GM18517 (cell line): ENCODE data around the gene EMSY.
A peak's percentile ranks its signal among the peaks of the same experiment; 100 is the strongest.
"Not testable (repeated sequence)": the region's sequence is repeated elsewhere in the genome, so short reads cannot be mapped to it uniquely, and the experiment has no call there.

Experiments
- ATAC-seq: cut with Tn5 transposase; IDR thresholded peaks from one replicate; pipeline ENCODE4 v1.9.1; 2021; ENCODE audit warnings: mild to moderate bottlenecking, moderate library complexity; ENCODE audit not compliant: unreplicated experiment

Gene EMSY

GRCh38 chr11:76444384-76445120, at the start of gene EMSY:
EMSY (plus strand) TSS chr11:76445018; CDS start chr11:76446939, 1,921 bp downstream.
- ATAC-seq: peak; percentile 87

GRCh38 chr11:76395296-76395695, 49.5 kb upstream of the EMSY start:
- ATAC-seq: no peak

GRCh38 chr11:76397383-76397782, 47.4 kb upstream of the EMSY start:
- ATAC-seq: no peak

- no peak for ATAC-seq
Observed at GRCh38 chr11:76400967-76401366, 43.9 kb upstream of the EMSY start.

GRCh38 chr11:76401484-76401883, 43.3 kb upstream of the EMSY start:
- ATAC-seq: not testable (repeated sequence)

GRCh38 chr11:76406359-76406758, 38.5 kb upstream of the EMSY start:
- no peak for ATAC-seq

GRCh38 chr11:76408171-76408965, 36.5 kb upstream of the EMSY start:
- ATAC-seq: no peak

- ATAC-seq: no peak
Observed at GRCh38 chr11:76410851-76411357, 33.9 kb upstream of the EMSY start.

GRCh38 chr11:76415073-76415472, 29.7 kb upstream of the EMSY start:
- ATAC-seq: no peak

- no peak for ATAC-seq
Observed at GRCh38 chr11:76419896-76420295, 24.9 kb upstream of the EMSY start.

GRCh38 chr11:76424379-76424778, 20.4 kb upstream of the EMSY start:
- ATAC-seq: no peak

- ATAC-seq: no peak
Observed at GRCh38 chr11:76424891-76425290, 19.9 kb upstream of the EMSY start.

- no peak for ATAC-seq
Observed at GRCh38 chr11:76426660-76427059, 18.2 kb upstream of the EMSY start.

- no peak for ATAC-seq
Observed at GRCh38 chr11:76436020-76436419, 8.8 kb upstream of the EMSY start.

- ATAC-seq: no peak
Observed at GRCh38 chr11:76443268-76443980, 1.4 kb upstream of the EMSY start.

GRCh38 chr11:76444065-76444383, 794 bp upstream of the EMSY start:
- no peak for ATAC-seq

GRCh38 chr11:76445121-76446084, 585 bp downstream of the EMSY start:
- peak; percentile 22 for ATAC-seq

- ATAC-seq: no peak
Observed at GRCh38 chr11:76448506-76448905, 3.7 kb downstream of the EMSY start.

- no peak for ATAC-seq
Observed at GRCh38 chr11:76453248-76453647, 8.4 kb downstream of the EMSY start.

- no peak for ATAC-seq
Observed at GRCh38 chr11:76455331-76455730, 10.5 kb downstream of the EMSY start.
